ENCODE measurements around the gene ENPP5. TPM values are rescaled to one million over a fixed set of nuclear protein-coding genes. Genes with fewer than 3 reads are reported as not detected.

ENPP5 gene
- total and polyA plus RNA-seq, 2 of the 4 experiments (the other 2 are of a cell fraction): under 0.01 TPM; not detected in 1

DNA sequence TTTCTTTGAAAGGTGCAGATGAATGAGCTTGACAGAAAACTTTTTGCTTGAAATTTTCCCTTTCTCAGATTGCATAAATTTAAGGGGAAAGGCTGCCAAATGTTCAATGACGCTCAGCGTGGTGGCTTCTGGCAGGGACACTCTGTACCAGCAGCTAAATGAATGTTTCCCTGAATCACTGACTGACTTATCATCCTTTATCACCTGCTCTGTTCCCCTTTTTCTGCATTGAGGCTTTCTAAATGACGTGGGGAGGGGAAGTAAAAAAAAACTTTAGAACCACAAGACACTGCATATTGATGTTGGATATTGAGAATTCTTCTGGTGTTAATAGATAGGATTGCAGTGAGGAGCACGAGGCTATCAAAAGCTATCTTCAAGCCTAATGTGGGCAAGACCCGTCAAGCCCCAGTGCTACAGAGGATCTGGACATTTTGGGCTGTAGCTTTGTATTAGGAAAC, 46.9 kb upstream of the ENPP5 start:
- no peak overlapping the region for H3K4ac ChIP-seq (ENCODE audit: low read depth, low read length)
- H3K23ac ChIP-seq (ENCODE audit: low read depth, low read length): no peak overlapping the region
- no peaks in the 10 kb centered on the region for H3K79me1 ChIP-seq (ENCODE audit: low read depth in 1 of 2, low read length in 2 of 2)
- no CpG with 5 or more reads among the region's 5 CpGs for whole genome bisulfite sequencing, 2 experiments (ENCODE audit: extremely low coverage in 2 of 2, insufficient read length in 1 of 2)
- no peak overlapping the region for H4K8ac ChIP-seq (ENCODE audit: low read depth in 2 of 2, low read length in 2 of 2)
- CTCF ChIA-PET: no interaction called here
- H3K56ac ChIP-seq (ENCODE audit: extremely low read depth, insufficient read depth, low read length): no peak overlapping the region
- H4K5ac ChIP-seq (ENCODE audit: low read depth, low read length): no peak overlapping the region
- no peaks in the 10 kb centered on the region for H3K36me3 ChIP-seq (ENCODE audit: control insufficient read depth, insufficient read depth, low read length)
- H3K9ac ChIP-seq (ENCODE audit: low read depth, low read length): no peak overlapping the region
- BruUV-seq (replicated peaks): no TSS peak
- TF ChIP-seq, protein P1, sequence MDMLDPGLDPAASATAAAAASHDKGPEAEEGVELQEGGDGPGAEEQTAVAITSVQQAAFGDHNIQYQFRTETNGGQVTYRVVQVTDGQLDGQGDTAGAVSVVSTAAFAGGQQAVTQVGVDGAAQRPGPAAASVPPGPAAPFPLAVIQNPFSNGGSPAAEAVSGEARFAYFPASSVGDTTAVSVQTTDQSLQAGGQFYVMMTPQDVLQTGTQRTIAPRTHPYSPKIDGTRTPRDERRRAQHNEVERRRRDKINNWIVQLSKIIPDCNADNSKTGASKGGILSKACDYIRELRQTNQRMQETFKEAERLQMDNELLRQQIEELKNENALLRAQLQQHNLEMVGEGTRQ (IDR thresholded peaks at IDR 0.05; ENCODE audit: low read depth, low read length): no peak
- TF ChIP-seq NFE2L2 (IDR thresholded peaks at IDR 0.05; ENCODE audit: low read depth, low read length): no peak
- POLR2A ChIA-PET (ENCODE audit: unreplicated experiment): no interaction called here
- H3K9me3 ChIP-seq (ENCODE audit: control insufficient read depth, insufficient read depth, low read length): no peaks in the 10 kb centered on the region
- ATAC-seq (ENCODE audit: low read depth) (no peak), DNase-seq (no peak)
- H4K20me1 ChIP-seq (ENCODE audit: insufficient read depth, low read length): no peaks in the 10 kb centered on the region
- no peak overlapping the region for H3K14ac ChIP-seq (replicated peaks; ENCODE audit: low read depth, low read length)
- no peak overlapping the region for H2AK5ac ChIP-seq (ENCODE audit: low read depth, low read length)
- H3K4me1 ChIP-seq (ENCODE audit: control insufficient read depth, insufficient read depth, low read length): no peaks in the 10 kb centered on the region
- intact Hi-C loops (cut with micrococcal nuclease): no loop called here
- no peak overlapping the region for H2AFZ ChIP-seq (replicated peaks; ENCODE audit: low read length, poor library complexity)
- no peak overlapping the region for H2AK9ac ChIP-seq (replicated peaks; ENCODE audit: low read depth, low read length, poor library complexity)
- no peak overlapping the region for H3K4me2 ChIP-seq (ENCODE audit: low read depth, low read length)
- H2BK15ac ChIP-seq (ENCODE audit: low read depth, low read length): no peak overlapping the region
- H3K27ac ChIP-seq (ENCODE audit: insufficient read depth, low read length): no peak overlapping the region
- no peak overlapping the region for H3K18ac ChIP-seq (ENCODE audit: low read depth, low read length)
- no peak overlapping the region for H3K4me3 ChIP-seq (ENCODE audit: insufficient read depth, low read depth, low read length)
- no peak overlapping the region for H2BK120ac ChIP-seq (ENCODE audit: low read depth, low read length)
- H3K27me3 ChIP-seq (ENCODE audit: control insufficient read depth, insufficient read depth, low read length): no peaks in the 10 kb centered on the region
- dilution Hi-C loops (cut with HindIII; ENCODE audit: low sequenced_read_pairs, unreplicated experiment): no loop called here
- H2BK5ac ChIP-seq (ENCODE audit: low read depth, low read length, poor library complexity, severe bottlenecking): no peak overlapping the region
- no peak overlapping the region for H4K91ac ChIP-seq (ENCODE audit: insufficient read depth, low read depth, low read length)
- no peak overlapping the region for H2BK20ac ChIP-seq (ENCODE audit: low read depth, low read length)
- in situ Hi-C loops (cut with MboI; ENCODE audit: low sequenced_read_pairs): no loop called here
- no peaks in the 10 kb centered on the region for H3K9me1 ChIP-seq (ENCODE audit: insufficient read depth, low read length)
